ENCODE measurements around the gene STK24.

GRCh38 chr13:98442391-98443230 lies 134.3 kb downstream of the STK24 start:
- no peak for TF ChIP-seq CTCF (conservative IDR thresholded peaks at IDR 0.05)
- no peak for TF ChIP-seq ZFX (IDR thresholded peaks at IDR 0.05)
